Ureter (tissue), 1 donor: Measurements from ENCODE around the gene S1PR5. TPM values are rescaled to one million over a fixed set of nuclear protein-coding genes. Genes with fewer than 3 reads are reported as not detected.

Experiments used
- DNase-seq: peaks from one replicate; pipeline ENCODE4 v3.0.0-alpha.2; 2020; ENCODE audit warnings: low spot score
- total RNA-seq: library from RNA; stranded (reverse); gene quantifications from one replicate; pipeline ENCODE4 v1.2.4, GENCODE V29; 2023
- donor health status: DM: yes; HTN: yes; CAD: no.

Gene S1PR5
- total RNA-seq, 1 donor from 2014 or later, result 4.6 TPM

DNA sequence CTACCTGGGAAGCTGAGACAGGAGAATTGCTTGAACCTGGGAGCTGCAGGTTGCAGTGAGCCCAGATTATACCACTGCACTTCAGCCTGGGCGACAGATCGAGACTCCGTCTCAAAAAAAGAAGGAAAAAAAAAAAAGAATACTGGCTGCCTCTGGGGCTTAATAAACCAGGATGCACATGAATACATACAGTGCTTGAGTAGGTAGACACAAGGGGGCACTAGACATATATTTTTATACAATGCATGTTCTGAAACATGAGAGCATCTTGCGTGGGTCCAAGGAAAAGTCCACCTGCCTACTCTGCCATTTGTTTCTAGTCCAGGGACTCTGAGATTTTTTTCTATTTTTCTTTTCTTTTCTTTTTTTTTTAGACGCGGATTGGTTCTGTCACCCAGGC, 45.3 kb downstream of the S1PR5 start:
- DNase-seq, result no peak

DNA sequence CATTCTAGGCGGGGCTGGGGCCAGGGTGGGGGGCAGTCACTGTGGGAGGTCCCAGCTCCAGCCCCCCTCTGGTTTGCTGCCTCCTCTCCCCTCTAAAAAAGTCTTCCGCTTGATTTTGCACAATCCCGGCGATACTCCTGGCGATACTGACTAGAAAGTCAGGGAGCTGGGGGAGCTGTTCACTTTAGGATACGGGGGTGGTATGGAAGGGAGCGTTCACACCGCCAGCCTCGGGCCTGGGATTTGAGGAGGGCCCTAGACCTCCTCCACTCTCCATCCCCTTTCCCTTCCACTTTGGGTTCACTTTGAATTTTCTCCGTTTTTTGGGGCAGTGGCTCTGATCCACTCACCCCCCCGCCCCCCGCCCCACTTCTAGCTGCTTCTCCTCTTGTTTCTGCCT, 49.1 kb downstream of the S1PR5 start:
- no peak for DNase-seq

DNA sequence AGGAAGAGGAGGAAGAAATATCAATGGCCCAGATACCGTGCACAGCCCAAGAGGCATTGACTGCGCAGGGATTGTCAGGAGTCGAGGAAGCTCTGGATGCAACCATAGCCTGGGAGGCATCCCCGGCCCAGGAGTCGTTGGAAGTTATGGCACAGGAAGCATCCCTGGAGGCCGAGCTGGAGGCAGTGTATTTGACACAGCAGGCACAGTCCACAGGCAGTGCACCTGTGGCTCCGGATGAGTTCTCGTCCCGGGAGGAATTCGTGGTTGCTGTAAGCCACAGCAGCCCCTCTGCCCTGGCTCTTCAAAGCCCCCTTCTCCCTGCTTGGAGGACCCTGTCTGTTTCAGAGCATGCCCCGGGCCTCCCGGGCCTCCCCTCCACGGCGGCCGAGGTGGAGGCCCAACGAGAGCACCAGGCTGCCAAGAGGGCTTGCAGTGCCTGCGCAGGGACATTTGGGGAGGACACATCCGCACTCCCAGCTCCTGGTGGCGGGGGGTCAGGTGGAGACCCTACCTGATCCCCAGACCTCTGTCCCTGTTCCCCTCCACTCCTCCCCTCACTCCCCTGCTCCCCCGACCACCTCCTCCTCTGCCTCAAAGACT, 50.0 kb downstream of the S1PR5 start:
- no peak for DNase-seq

DNA sequence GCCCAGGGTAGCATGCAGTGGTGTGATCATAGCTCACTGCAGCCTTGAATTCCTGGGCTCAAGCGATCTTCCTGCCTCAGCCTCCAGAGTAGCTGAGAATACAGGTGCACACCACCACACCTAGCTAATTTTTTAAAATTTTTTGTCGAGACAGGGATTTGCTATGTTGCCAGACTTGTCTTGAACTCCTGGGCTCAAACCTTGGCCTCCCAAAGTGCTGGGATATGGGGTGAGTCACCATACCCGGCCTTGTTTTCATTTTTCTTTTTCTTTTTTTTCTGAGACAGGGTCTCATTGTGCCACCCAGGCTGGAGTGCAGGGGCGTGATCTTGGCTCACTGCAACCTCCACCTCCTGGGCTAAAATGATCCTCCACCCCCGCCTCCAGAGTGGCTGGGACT, 52.8 kb downstream of the S1PR5 start:
- DNase-seq, result no peak

Other genes starting within 250 kb of the S1PR5 start
- gene ICAM1, start 246.3 kb downstream of the S1PR5 start, total RNA-seq, result 20.4 TPM
- 1.0 TPM for gene ICAM4, start 230.5 kb downstream of the S1PR5 start, total RNA-seq
- 1.8 TPM for gene ICAM5, start 227.5 kb downstream of the S1PR5 start, total RNA-seq
- 6.3 TPM for gene ZGLP1, start 207.6 kb downstream of the S1PR5 start, total RNA-seq
- 25.8 TPM for gene FDX2, start 201.4 kb downstream of the S1PR5 start, total RNA-seq
- gene RAVER1, start 183.9 kb downstream of the S1PR5 start, total RNA-seq, result 41.7 TPM
- 8.7 TPM for gene ICAM3, start 177.8 kb downstream of the S1PR5 start, total RNA-seq
- gene TYK2, start 136.9 kb downstream of the S1PR5 start, total RNA-seq, result 142 TPM
- gene CDC37, start 113.9 kb downstream of the S1PR5 start, total RNA-seq, result 192 TPM
- gene PDE4A, start 96.9 kb downstream of the S1PR5 start, total RNA-seq, result 9.4 TPM
- gene KEAP1, start 14.1 kb downstream of the S1PR5 start, total RNA-seq, result 52.6 TPM
- 36.7 TPM for gene ATG4D, start 26.5 kb upstream of the S1PR5 start, total RNA-seq
- gene KRI1, start 48.6 kb upstream of the S1PR5 start, total RNA-seq, result 32.5 TPM
- 5.4 TPM for gene CDKN2D, start 51.5 kb upstream of the S1PR5 start, total RNA-seq
- 81.4 TPM for gene AP1M2, start 69.9 kb upstream of the S1PR5 start, total RNA-seq
- 381 TPM for gene SLC44A2, start 108.1 kb upstream of the S1PR5 start, total RNA-seq
- gene ILF3, start 136.9 kb upstream of the S1PR5 start, total RNA-seq, result 331 TPM
- 64.2 TPM for gene QTRT1, start 184.0 kb upstream of the S1PR5 start, total RNA-seq
- 352 TPM for gene DNM2, start 200.6 kb upstream of the S1PR5 start, total RNA-seq